ENCODE measurements around the gene FAM167B.

DNA sequence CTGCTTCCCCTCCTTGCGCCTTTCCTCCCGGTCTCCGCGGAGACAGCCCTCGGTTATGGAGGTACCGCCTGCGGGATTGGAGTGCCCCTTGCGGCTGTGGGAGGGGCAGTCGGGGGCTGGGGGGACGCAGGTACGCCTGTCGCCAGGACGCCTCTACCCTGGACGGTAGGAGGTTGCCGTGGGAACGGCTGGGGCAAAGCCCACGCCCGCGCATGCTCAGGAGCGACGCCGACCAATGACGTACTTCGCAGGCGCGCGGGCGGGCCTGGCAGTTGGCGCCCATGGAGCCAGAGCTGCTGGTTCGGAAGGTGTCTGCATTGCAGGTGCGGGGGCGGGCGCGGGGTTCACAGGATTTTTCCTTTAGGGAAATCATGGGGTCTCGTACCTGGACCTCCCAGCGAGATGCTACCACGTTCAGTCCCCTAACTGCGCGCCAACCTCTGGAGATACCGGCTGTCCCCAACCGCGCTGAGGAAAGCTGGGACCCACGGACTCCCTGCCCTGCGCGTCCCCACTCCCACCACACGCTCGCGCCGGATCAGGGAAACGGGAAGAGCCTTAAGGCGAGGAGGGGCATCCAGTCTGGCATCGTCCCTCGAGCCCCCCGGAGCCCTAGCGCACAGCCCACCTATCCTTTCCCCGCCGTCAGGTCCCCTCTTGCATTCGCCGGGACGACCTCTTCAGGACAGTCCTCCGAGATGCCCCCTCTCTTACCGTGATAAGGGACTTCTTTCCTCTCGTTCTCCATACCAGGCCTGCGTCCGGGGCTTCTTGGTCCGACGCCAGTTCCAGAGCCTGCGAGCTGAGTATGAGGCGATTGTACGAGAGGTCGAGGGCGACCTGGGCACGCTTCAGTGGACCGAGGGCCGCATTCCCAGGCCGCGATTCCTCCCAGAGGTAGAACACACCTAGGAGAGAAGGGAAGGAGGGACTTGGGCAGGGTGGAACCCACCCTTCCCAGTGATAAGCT lies 41.3 kb upstream of the FAM167B start, which contains the start of gene IQCC:
- TF ChIP-seq, protein P1, sequence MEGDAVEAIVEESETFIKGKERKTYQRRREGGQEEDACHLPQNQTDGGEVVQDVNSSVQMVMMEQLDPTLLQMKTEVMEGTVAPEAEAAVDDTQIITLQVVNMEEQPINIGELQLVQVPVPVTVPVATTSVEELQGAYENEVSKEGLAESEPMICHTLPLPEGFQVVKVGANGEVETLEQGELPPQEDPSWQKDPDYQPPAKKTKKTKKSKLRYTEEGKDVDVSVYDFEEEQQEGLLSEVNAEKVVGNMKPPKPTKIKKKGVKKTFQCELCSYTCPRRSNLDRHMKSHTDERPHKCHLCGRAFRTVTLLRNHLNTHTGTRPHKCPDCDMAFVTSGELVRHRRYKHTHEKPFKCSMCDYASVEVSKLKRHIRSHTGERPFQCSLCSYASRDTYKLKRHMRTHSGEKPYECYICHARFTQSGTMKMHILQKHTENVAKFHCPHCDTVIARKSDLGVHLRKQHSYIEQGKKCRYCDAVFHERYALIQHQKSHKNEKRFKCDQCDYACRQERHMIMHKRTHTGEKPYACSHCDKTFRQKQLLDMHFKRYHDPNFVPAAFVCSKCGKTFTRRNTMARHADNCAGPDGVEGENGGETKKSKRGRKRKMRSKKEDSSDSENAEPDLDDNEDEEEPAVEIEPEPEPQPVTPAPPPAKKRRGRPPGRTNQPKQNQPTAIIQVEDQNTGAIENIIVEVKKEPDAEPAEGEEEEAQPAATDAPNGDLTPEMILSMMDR (IDR thresholded peaks at IDR 0.05; ENCODE audit: low read depth, low read length) = no peak
- no peak for TF ChIP-seq EZH2phosphoT487 (IDR thresholded peaks at IDR 0.05; ENCODE audit: low read depth)

All from OCI-LY3 (cell line).